Left renal pelvis (tissue), 4 donors: ENCODE measurements around the gene LAYN. TPM values are rescaled to one million over a fixed set of nuclear protein-coding genes. Genes with fewer than 3 reads are reported as not detected.
A peak's percentile ranks its signal among the peaks of the same experiment; 100 is the strongest.

Source experiments
- DNase-seq, 4 donors: peaks; one replicate each; pipeline ENCODE4 v3.0.0-alpha.2; 2013; ENCODE audit warnings: low read depth in 4 of 4, low spot score in 3 of 4
- polyA plus RNA-seq, 4 donors: library from polyadenylated mRNA; unstranded; fragments of 120-200 nt; gene quantifications; one replicate each; pipeline ENCODE4 v1.2.1, GENCODE V29; 2013; ENCODE audit not compliant: insufficient read length in 4 of 4

The LAYN gene
- polyA plus RNA-seq = 1 to 10 TPM; 4.6 to 8.7 (median 7.6) TPM

- peak in 2 of 4 donors; percentile 14 to 23 for DNase-seq
Observed at GRCh38 chr11:111540114-111540936, at the start of gene LAYN. Gene LAYN, plus strand, starts transcription at chr11:111540720. Its CDS starts 124 bp downstream, at chr11:111540844.

DNA sequence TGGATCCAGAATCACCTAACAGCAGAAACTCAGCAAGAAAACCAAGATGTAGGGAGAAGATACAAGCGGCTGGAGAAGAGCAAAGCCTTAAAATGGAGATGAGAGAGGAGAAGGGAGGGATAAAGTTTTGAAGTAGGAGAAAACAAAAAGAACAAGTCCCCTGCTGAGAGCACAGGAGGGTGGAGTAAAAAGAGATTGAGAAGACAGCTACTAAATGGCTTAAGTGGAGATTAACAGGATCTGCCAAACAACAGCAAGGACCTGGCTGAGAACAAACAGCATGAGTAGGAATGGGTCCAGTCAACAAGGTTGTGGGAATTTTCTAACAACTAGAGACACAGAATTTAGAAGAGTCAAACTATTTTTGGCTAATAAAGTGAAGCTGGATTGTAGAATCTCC lies 46.5 kb upstream of the LAYN start:
- no peak for DNase-seq

DNA sequence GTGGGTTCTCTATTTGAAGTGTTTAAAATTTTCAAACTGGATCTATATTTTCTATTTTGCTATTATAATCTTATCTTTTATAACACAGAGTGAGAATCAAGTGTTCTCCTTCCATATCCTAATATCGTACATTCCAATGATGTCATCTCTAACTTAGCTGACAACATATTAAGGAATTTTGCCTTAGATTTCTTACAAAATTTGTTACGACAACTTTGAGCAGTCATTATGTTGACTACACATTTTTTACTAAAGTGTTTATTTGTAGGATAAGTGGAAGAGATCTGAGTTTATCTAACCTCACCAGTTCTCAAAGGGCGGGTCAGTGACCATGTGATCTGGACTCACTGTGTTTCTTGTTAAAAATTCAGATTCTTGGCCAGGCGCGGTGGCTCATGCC lies 41.0 kb upstream of the LAYN start:
- DNase-seq = no peak

- DNase-seq = no peak
Observed at GRCh38 chr11:111500481-111500880, 40.0 kb upstream of the LAYN start.

- no peak for DNase-seq
Observed at GRCh38 chr11:111502611-111503010, 37.9 kb upstream of the LAYN start.

DNA sequence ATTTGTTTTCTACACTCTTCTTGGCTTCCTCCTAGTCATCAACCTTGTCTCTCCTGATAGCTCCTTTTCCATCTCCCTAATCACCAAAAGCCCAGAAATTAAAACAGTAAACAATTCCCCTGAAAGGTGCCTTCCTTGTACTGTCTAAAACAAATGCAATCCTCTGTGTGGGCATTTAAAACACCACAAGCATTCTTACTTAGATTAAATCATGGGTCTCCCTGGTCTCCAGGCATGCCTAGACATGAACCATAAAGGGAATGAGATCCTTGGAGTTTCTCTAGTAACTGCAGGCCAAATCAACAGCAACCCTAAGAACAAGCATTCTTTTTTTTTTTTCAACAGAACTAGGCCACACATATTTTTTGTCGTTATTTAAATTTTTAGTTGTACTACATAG lies 30.2 kb upstream of the LAYN start:
- no peak for DNase-seq

DNA sequence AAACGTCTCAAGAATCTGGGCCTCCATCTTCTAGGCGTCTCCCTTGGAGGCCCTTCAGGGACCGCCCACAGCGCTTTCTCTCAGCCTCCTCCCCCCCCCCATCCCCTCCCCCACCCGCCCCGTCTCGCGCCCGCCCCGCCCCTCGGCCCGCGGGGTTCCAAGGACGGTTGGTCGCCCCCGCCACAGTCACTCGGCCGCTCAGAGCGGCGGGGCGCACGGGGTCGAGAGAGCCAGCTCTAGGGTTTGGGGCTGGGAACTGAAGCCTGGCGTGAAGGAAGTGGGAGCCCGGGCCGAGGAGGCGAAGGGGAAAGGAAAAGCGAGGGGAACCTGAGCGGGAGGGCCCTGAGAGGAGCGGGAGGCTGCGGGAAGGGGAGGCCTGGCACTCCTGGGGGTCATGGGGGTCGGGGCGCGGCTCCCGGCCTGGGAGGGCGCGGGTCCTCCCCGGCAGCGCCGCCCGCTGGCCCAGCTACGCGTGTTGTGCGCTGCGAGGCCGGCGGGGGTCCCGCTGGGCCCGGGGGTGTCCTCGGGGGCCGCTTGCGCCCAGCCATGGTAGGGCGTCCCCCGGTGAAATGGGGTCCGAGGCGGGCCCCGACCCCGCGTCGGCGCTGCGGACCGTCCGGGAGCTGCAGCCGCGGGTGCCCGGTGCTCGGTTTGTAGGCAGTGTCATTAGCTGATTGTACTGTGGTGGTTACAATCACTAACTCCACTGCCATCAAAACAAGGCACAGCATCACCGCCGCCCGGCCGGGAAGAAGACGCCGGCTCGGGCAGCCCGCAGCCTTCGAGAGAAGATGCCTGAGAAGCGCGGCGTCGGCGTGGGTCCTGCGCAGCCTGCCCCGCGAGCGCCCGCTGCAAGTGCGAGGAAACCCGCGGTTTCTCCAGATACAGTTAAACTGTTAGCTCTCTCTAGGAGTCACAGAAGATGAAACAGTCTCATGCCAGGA lies 28.0 kb upstream of the LAYN start, which contains the start of gene BTG4:
Gene BTG4 (minus strand): TSS at position 91 of the 944 bp plus-strand sequence. CDS start 13,610 bp downstream, outside the sequence.
- no peak for DNase-seq

- no peak for DNase-seq
Observed at GRCh38 chr11:111513240-111513605, 27.3 kb upstream of the LAYN start.

GRCh38 chr11:111514216-111515031 lies 26.1 kb upstream of the LAYN start, which contains the start of gene HOATZ:
Gene HOATZ, plus strand, starts transcription at chr11:111514778. Its CDS starts 7 bp downstream, at chr11:111514785.
- no peak for DNase-seq

DNA sequence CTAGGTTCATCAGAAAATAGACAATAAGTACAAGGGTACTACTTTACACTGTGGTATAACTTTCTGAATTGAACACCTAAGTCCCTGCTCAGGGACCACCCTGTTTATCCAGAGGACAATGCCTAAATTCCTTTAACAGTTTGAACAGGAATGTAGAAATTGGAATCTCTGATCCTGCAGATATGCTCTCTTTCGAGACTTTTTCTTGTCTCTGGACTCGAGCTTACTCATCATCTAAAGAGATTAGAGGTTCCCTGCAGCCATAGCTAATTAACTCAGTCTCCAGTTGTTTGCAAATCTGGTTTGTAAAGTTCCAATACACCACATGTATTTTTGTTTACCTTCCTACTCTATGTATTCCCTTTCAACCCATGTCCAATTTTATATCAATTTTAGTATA lies 24.9 kb upstream of the LAYN start:
- DNase-seq = no peak

DNA sequence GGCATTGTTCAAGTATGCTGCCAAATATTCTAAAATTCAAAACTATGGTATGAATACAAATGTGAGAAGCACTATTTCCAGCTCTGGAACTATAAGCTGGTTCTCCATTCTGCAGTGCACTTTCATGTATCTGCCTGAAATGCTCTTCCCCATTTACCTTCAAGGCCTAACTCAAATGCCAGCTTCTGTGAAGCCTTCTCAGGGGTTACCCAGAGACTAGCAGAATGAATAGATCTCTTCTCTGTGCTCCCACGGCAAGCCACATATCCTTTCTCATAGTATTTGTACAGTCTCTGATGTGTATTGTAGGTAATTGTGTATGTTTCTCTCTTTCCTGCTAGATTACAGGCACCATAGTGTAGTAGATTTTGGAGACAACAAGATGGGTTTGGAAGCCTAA lies 21.9 kb upstream of the LAYN start:
- no peak for DNase-seq

DNA sequence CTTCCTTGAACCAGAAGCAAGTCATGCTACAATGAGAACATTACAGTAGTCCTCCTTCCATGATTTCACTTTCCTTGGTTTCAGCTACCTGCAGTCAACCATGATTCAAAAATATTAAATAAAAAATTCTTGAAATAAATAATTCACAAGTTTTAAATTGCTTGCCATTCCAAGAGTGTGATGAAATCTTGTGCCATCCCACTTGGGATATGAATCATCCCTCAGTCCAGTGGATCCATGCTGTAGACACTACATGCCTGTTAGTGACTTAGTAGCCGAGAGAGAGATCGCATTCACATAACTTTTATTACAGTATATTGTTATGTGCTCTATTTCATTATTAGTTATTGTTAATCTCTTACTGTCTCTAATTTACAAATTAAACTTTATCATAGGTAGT lies 20.0 kb upstream of the LAYN start:
- DNase-seq = no peak

DNA sequence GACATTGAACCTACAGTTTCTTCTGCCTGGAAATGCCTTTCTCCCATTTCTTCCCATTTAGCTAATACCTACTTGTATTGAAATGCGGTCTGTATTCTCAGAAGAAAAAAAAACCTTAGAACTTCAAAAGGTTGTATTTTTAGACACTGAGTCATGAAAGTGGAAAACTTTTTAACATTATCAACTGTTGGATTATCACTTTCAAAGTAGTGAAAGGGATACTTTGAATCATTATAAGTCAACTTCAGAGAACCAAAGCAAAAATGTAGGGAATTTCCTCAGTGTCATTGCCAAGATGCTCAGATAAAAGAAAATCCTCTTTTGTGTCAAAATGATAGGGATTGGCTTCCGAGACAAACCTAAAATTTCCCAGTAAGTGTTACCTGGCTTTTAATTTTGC lies 19.4 kb upstream of the LAYN start:
- DNase-seq = no peak

GRCh38 chr11:111522426-111522825 lies 18.1 kb upstream of the LAYN start:
- no peak for DNase-seq

DNA sequence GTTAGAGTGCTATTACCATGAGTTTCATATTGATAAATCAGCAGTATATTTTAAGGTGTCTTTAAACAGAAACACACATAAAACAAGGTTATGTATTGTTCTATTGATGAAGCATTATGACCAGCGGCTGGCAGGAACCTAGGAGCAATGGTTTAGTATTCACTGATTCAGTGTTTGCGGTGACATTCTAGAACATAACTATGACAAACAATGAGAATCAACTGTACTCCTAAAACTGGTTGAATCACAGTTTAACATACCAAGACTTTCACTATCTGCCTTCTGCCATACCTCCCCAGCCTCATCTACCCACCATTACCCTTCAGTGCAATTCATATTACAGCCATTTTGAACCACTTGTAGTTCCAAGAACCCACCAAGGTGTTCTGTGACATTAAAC lies 17.2 kb upstream of the LAYN start:
- DNase-seq = no peak

GRCh38 chr11:111524056-111524455 lies 16.5 kb upstream of the LAYN start:
- no peak for DNase-seq

DNA sequence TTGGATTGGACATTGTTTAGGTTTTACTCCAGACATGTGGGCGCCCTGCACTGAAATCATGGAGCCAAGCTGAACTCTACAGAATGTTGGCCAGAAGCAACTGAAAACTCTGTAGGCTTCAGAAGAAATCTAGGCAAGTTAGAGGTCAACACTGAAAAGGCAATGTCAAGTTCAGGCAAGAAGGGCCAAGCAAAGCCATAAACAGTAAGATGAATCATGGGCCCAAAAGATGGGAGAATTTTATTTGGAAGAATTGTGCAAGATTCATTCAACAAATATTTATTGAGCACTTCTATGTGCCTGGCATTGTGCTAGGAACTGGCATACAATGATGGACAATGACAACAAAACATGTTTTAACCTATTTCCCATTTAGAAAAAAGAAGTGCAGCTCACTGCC lies 15.1 kb upstream of the LAYN start:
- no peak for DNase-seq

GRCh38 chr11:111526501-111526900 lies 14.0 kb upstream of the LAYN start:
- DNase-seq = no peak

DNA sequence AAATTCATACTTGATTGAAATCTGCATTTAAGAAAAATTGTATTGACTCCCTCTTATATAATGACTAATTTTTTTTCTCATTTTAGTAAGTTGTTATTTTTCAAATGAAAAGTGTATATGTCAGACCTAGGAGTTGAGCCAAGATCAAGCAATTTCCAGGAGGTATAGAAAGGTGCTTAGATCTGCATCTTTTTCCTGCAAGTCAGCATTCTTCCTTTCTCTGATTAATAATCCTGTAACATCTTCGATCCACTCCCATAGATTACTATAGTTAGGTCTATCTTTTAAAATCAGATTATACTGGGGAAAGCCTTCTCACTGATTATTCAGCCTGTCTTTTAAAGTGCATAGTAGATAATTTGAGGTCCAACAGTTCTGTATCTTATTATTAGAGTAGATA lies 13.2 kb upstream of the LAYN start:
- no peak for DNase-seq

DNA sequence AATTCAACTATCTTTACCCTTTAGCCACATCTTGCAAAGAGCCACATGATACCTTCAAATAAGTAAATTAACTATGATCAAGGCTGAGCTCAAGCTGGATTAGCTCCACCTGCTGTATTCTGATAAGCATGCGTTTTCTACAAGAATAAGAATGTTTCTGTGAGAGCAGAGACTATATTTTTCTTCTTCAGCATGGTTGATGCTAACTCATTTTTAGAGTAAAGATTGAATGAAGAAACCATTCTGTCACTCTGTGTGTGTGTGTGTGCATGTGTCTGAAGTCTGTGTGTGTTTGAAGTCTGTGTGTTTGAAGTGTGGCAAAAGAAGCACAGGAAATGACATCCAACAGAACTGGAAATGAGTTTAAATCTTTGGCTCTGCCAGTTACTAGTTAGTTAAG lies 12.0 kb upstream of the LAYN start:
- no peak for DNase-seq

DNA sequence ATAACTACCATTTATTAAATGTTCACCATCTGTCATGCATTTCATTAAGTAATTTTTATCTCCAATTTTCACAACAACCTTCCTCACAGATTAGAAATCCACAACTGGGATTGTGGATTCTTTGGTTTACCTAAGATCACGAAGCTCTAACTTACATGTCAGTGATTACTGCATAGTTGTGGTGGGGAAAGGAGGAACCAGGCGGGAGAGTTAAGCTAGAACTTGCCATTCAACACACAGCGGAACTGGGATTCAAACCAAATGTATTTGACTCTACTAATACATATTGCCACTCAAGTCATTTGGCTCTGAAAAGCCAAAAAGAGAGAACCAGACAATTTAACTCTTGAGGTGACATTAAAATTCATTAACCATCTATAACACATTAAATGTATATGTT lies 10.4 kb upstream of the LAYN start:
- no peak for DNase-seq
